NK-92 treated with Interleukin-12 subunit alpha and Interleukin-12 subunit beta, amount 100 ng/mL, for 24 hours (cell line): ENCODE measurements around the gene NUDT19.
"Not testable (repeated sequence)": the region's sequence is repeated elsewhere in the genome, so short reads cannot be mapped to it uniquely, and the experiment has no call there.

ENCODE experiments used
- DNase-seq: peaks from one replicate; lab custom pipeline; 2025; lab: John Stamatoyannopoulos, UW

Gene NUDT19

GRCh38 chr19:32709032-32709431, 17.4 kb downstream of the NUDT19 start:
- DNase-seq = no peak

- no peak for DNase-seq
Observed at GRCh38 chr19:32711747-32712146, 20.1 kb downstream of the NUDT19 start.

GRCh38 chr19:32716203-32716602, 24.6 kb downstream of the NUDT19 start:
- DNase-seq = not testable (repeated sequence)

- DNase-seq = no peak
Observed at GRCh38 chr19:32717496-32717895, 25.9 kb downstream of the NUDT19 start.

GRCh38 chr19:32718286-32718685, 26.7 kb downstream of the NUDT19 start:
- no peak for DNase-seq

- DNase-seq = no peak
Observed at GRCh38 chr19:32719611-32720059, 28.0 kb downstream of the NUDT19 start, which contains the start of gene TDRD12. Gene TDRD12 (plus strand): TSS chr19:32719767. CDS start chr19:32720073, 306 bp downstream.

GRCh38 chr19:32720216-32720935, 28.8 kb downstream of the NUDT19 start:
- no peak for DNase-seq

- DNase-seq = no peak
Observed at GRCh38 chr19:32720936-32721250, 29.3 kb downstream of the NUDT19 start.

GRCh38 chr19:32735936-32736335, 44.3 kb downstream of the NUDT19 start:
- DNase-seq = no peak

- no peak for DNase-seq
Observed at GRCh38 chr19:32743021-32743420, 51.4 kb downstream of the NUDT19 start.

GRCh38 chr19:32743447-32743846, 51.8 kb downstream of the NUDT19 start:
- DNase-seq = no peak

- DNase-seq = no peak
Observed at GRCh38 chr19:32744555-32745325, 53.1 kb downstream of the NUDT19 start.

- DNase-seq = not testable (repeated sequence)
Observed at GRCh38 chr19:32745594-32746251, 54.1 kb downstream of the NUDT19 start.

GRCh38 chr19:32746631-32747196, 55.1 kb downstream of the NUDT19 start:
- DNase-seq = peak; percentile 7

GRCh38 chr19:32748497-32748896, 56.9 kb downstream of the NUDT19 start:
- no peak for DNase-seq

GRCh38 chr19:32748948-32749347, 57.3 kb downstream of the NUDT19 start:
- no peak for DNase-seq

- no peak for DNase-seq
Observed at GRCh38 chr19:32749361-32749760, 57.7 kb downstream of the NUDT19 start.

GRCh38 chr19:32750441-32751055, 58.9 kb downstream of the NUDT19 start:
- no peak for DNase-seq

GRCh38 chr19:32751066-32751465, 59.4 kb downstream of the NUDT19 start:
- no peak for DNase-seq

GRCh38 chr19:32757189-32757588, 65.6 kb downstream of the NUDT19 start:
- no peak for DNase-seq
